Omental fat pad (tissue), 4 donors: ENCODE results near the gene TAB2. TPM values are rescaled to one million over a fixed set of nuclear protein-coding genes. Genes with fewer than 3 reads are reported as not detected.

ENCODE experiments used
- ATAC-seq: fragments of 150-250 bp; one replicate; pipeline ENCODE4 v1.9.1; 2016; ENCODE audit warnings: mild to moderate bottlenecking, moderate library complexity; ENCODE audit not compliant: low FRiP score
- DNase-seq: peaks from one replicate; pipeline ENCODE4 v3.0.0-alpha.2; 2019; ENCODE audit warnings: low spot score
- CTCF ChIP-seq, 3 donors: fragments of 450-650 bp; IDR thresholded peaks; one replicate each; pipeline ENCODE4 v1.5.1; 2016 to 2017; ENCODE audit warnings: antibody characterized with exemption in 3 of 3, mild to moderate bottlenecking in 3 of 3, moderate library complexity in 2 of 3
- total RNA-seq, 4 donors: library from RNA; depleted of rRNA; stranded (reverse); fragments of >200 nt; gene quantifications; one replicate each; pipeline ENCODE4 v1.1.0, GENCODE V29; 2016

Gene TAB2
- total RNA-seq, 4 donors from 2014 or later, result 40.0 to 88.4 (median 58.6) TPM

- no peak for TF ChIP-seq CTCF (IDR thresholded peaks at IDR 0.05)
- no peak for ATAC-seq
- no peak for DNase-seq
Measured at GRCh38 chr6:149445095-149445466, 127.6 kb downstream of the TAB2 start.

GRCh38 chr6:149445573-149445972, 128.1 kb downstream of the TAB2 start:
- ATAC-seq (no peak), DNase-seq (no peak)
- no peak for TF ChIP-seq CTCF (IDR thresholded peaks at IDR 0.05)

- ATAC-seq, result no peak
- no peak for TF ChIP-seq CTCF (IDR thresholded peaks at IDR 0.05)
- no peak for DNase-seq
Measured at GRCh38 chr6:149446791-149447376, 129.4 kb downstream of the TAB2 start.

- no peak for ATAC-seq
- no peak for DNase-seq
- TF ChIP-seq CTCF (IDR thresholded peaks at IDR 0.05), result no peak
Measured at GRCh38 chr6:149448821-149449453, 131.4 kb downstream of the TAB2 start.

GRCh38 chr6:149449831-149450678, 132.5 kb downstream of the TAB2 start:
- no peak for DNase-seq
- ATAC-seq, result no peak
- no peak for TF ChIP-seq CTCF (IDR thresholded peaks at IDR 0.05)

GRCh38 chr6:149450679-149451375, 133.3 kb downstream of the TAB2 start:
- peak; percentile 20 for ATAC-seq
- DNase-seq, result no peak
- no peak for TF ChIP-seq CTCF (IDR thresholded peaks at IDR 0.05)
